Mesenteric fat pad (tissue), 1 donor: ENCODE results near the gene CACFD1. TPM values are rescaled to one million over a fixed set of nuclear protein-coding genes. Genes with fewer than 3 reads are reported as not detected.

Source experiments
- DNase-seq: peaks from one replicate; pipeline ENCODE4 v3.0.0-alpha.2; 2020; ENCODE audit warnings: low spot score
- long read RNA-seq: library from polyadenylated mRNA; unstranded; transcript quantifications from one replicate; pipeline ENCODE4 v2.0.0, GENCODE V29; 2020
- total RNA-seq: library from RNA; stranded (reverse); fragmentation: NEBNext Ultra II Directional; extraction: Animal tissue kit (Norgen Biotek cat#: 25700); gene quantifications from one replicate; pipeline ENCODE4 v1.2.1, GENCODE V29; 2021
- donor health status: DM: yes; HTN: yes; CAD: no.

Gene CACFD1
- 9.3 TPM for total RNA-seq
- long read RNA-seq, transcript CACFD1-202 (5 exons, 2,794 nt) = major isoform, 22 of 43 reads
- long read RNA-seq, partial matches to known transcripts = 4 of 43 reads
- long read RNA-seq, other reads (novel, unspliced or antisense) = 13 of 43 reads

DNA sequence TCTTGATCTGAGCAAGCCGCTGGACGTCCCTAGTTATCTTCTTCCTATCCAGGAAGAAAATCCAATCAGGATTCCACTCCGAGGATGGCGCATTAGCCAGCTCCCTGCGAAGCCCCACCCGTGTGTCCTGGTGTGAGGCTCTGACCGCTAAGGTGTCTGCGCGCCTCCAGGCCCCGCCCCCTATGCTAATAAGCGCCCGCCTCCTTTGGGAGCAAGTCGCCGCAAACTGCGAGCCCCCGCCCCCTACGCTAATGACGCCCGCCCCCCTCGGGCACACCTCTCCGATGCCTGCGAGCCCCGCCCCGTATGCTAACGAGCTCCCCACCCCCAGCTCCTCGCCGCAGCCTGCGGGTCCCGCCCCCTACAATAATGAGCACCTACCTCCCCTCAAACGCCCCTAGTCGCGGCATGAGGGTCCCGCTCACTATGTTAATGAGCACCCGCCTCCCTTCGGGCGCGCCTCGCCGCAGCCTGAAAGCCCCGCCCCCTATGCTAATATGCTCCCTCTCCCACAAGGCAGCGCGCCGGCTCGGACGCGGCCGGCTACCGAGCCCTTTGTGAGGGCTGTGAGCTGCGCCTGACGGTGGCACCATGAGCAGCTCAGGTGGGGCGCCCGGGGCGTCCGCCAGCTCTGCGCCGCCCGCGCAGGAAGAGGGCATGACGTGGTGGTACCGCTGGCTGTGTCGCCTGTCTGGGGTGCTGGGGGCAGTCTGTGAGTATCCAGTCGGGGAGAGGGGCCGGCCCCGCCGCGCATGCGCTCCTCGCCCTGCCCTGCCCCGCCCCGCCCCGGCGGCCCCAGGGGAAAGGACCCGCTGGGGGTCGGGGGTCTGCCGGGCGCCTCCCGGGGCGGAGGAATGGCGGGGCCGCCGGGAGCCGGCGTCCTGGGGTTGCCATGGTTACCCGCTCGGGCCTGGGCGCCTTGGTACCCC is at the start of gene CACFD1:
CACFD1 (plus strand) TSS at position 503 of the 929 bp plus-strand sequence; CDS start at position 592, 89 bp downstream.
- peak; percentile 97 for DNase-seq

DNA sequence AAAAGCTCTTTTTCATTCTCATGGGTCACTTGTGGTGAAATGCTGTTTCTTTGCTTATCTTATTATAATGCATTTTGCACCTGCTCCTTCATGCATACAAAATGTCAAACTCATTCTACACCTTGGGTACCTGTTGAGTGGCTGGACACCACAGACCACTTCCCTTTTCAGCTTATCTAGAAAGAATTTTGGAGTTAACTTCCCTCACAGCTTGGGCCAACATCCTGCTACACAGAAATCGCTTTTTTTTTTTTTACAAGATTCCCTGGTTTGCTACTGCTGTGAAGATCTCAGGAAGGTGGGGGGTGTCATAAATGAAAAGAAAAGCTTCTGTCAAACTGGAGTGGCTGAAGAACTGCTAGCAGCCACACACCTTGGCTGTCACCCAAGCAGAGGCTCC is 44.6 kb upstream of the CACFD1 start:
- no peak for DNase-seq

DNA sequence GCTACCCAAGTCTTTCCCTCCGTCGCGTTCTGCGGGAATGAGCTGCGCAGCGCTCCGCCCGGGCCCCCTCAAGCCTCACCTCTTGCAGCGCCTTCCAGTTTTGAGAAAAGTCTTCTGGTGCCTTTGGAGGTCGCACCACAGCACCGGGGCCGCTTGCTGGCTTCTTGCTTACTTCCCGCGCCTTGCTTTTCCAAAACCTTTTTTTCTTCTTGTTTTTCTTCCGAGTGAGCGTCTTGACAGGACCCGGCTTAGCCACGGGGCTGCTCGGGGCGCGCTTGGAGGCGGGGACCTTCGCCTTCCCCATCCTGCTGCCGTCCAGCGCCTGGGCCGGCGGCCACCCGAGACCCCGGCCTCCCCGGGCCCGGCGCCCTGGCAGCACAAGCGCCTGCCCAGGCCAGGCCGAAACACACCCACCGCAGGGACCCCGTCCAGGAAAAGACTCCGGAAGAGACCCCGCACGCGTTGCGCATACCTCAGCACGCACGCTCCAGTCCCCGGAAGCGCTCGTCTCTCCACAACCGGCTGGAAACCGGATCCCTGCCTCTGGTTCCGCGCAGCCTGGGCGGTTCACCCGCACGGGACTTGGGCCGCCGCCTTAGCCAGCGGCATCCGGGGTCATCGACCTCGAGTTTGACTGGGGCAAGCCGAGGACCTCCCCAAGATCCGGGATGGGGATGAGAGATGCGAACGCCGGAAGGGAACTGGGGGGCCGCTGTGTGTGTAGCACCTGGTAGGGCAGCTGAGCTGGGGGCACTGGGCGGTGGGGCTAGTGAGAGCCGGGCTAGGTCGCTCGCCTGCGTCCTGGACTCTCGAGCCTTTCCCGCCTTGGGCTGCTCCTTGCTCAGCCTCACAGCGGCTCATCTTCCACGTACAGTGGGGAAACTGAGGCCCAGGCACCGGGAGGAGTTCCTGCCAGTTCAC is 42.0 kb upstream of the CACFD1 start, which contains the start of gene REXO4:
REXO4 (minus strand) TSS at position 470 of the 921 bp plus-strand sequence; CDS start at position 304, 166 bp downstream.
- DNase-seq = peak; percentile 93

DNA sequence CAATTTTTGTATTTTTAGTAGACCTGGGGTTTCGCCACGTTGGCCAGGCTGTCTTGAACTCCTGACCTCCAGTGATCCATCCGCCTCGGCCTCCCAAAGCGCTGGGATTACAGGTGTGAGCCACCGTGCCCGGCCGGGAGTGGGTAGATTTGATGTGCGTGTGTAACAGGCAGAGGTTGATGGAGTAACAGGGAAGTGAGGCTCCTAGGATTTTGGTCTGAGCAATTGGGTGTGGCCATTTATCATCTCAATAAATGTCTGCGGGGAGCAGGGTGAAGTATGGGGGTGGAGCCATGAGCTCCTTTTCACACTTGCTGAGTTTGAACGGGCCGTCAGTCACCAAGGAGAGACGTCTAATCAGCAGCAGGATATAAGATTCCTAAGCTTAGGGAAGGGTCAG is 40.8 kb upstream of the CACFD1 start:
- no peak for DNase-seq

DNA sequence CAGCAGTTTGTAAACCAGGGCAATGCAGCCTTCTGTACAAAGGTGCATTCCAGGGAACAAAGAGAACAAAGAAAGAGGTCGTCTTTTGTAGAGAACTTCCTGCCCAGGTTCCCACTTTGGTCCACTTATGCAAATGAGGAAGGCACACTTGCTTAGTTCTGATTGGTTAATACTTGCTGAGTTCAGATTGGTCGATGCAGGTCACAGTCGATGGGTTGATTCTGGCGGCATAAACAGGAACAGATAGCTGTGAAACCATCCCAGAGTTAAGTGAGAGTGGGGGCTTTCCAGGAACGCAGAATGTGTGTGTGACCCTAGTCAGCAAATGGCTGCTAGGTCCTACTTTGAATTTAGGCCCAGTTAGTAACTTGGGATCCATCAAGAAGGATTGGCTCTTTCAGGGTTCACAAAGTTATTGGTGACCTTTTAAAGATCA is 39.4 kb upstream of the CACFD1 start:
- DNase-seq = no peak

DNA sequence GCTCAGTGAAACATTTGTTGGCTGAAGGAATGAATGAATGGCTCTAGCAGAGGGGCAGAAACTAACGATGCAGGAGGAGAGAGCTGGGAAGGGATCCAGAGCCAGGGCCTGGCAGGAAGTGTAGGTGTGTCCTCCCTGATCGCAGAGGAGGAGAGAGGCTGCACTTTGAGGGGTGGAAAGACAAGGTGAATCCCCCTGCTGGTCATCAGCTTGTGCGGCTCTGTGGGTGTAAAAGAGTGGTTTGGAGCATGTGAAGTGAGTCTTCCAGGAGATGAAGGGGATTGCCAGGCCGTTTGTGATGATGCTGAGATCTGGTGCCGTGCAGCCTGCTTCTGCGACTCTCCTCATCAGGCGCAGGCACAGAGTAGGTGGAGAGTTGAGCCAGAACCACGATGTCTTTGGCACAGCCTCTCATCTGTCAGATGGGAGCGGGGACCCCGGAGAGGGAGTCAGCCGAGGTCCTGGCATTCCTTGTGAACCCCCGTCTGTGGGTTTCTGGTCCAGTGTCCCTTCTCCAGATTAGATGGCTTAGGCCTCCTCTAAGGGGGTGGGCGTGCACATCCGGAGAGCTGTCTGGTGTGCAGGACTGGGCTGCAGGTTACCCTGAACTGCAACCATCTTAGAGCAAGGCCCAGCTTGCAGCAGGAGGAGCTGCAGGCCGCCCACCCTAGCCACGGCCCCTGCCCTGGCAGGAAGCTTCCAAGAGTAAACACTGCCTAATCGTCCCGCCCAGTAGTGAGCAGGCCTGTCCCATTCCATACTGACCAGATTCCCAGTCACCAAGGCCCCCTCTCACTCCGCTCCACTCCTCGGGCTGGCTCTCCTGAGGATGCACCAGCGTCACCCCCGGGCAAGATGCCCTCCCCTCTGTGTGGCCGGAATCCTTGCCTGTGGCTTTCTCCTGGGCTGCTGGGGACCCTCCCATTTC is 37.9 kb upstream of the CACFD1 start, which contains the start of gene ADAMTS13:
ADAMTS13 (plus strand) TSS at position 753 of the 928 bp plus-strand sequence; CDS start at position 830, 77 bp downstream.
- DNase-seq = no peak

DNA sequence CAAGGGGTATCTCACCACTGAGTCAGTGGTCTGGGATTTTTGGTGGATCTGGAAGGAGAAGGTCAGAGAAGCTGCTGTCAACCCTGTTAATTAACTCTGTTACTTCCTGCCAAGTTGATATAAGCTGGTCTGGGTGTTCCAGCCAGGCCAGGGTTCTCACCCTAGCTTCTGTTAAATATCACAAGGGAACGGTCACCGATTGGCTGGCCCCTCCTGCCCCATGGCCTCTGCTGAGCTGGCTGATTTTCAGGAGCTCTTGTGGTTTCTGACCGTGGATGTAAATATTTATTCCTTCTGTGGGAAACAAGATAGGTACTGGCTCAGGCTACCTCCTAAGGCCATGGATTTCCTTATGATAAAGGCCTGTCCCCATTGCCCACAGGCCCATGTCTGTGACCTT is 36.6 kb upstream of the CACFD1 start:
- DNase-seq = no peak

DNA sequence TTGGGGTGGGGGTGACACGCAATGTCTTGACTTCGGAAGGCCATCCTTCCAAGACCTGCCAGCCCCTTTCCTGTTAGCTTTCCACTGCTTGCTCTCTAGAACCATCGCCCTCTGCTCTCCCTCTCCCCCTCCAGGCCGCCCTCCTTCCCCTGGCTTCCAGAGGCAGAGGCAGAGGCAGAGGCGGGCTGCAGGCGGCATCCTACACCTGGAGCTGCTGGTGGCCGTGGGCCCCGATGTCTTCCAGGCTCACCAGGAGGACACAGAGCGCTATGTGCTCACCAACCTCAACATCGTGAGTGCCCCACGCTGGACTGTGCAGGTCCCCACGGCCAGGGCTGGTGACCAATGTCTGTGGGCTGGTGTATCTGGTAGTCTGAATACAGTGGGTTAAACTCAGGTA is 35.6 kb upstream of the CACFD1 start:
- DNase-seq = no peak

DNA sequence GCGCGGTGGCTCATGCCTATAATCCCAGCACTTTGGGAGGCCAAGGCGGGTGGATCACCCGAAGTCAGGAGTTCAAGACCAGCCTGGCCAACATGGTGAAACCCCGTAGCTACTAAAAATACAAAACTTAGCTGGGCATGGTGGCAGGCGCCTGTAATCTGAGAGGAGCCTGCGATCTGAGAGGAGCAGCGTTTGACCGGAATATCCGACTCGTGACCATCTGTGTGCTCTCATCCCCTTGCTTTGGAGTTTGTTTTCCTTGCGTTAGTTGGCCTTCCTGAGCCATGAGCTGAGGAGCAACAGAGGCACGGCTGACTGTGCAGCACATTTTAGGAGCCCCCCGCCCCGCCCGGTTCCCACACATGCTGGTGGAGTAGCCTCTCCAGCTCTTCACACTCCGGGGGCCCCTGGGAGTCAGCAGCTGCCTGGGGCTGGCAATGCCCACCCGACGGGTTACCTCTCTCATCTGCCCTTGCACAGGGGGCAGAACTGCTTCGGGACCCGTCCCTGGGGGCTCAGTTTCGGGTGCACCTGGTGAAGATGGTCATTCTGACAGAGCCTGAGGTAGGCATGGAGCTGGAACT is 34.6 kb upstream of the CACFD1 start:
- DNase-seq = no peak

DNA sequence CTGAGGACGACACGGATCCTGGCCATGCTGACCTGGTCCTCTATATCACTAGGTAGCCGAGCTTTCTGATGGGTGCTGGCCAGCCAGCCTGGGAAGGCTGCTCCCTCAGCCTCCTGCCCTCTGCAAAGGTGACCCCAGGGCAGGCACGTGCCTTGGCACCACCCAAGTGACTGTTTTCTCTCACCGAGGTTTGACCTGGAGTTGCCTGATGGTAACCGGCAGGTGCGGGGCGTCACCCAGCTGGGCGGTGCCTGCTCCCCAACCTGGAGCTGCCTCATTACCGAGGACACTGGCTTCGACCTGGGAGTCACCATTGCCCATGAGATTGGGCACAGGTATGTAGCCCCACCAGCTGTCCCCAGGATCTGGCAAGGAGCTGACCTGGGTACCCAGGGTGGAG is 33.8 kb upstream of the CACFD1 start:
- no peak for DNase-seq

DNA sequence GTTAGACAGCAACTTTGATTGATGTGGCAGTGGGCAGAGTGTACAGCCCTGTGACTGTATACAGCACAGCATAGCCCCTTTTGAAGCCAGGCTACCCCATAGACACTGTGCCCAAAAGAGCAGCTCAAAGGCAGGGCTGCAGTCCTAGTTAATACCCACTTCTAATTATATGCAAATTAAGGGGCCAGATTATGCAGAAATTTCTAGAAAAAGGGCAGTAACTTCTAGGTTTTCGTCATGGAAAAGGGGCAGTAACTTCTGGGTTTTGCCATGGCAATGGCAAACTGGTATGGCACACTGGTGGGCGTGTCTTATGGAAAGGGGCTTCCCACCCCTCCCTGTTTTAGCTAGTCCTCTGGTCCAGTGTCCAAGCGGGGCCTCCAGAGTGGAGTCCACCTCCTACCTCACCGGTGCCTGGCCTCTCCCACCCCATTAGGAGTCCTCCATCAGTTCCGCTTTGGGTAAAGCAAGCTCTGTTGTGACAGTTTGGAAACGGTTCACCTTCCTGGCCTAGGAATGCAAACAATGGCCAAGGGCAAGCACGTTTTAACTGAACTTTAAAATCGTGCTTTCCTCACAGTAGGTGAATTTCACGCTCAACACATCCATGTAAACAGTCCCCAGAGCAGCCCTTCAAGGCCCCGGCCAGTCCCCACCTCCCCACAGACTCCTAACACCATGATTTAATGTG is 32.0 kb upstream of the CACFD1 start:
- DNase-seq = no peak

DNA sequence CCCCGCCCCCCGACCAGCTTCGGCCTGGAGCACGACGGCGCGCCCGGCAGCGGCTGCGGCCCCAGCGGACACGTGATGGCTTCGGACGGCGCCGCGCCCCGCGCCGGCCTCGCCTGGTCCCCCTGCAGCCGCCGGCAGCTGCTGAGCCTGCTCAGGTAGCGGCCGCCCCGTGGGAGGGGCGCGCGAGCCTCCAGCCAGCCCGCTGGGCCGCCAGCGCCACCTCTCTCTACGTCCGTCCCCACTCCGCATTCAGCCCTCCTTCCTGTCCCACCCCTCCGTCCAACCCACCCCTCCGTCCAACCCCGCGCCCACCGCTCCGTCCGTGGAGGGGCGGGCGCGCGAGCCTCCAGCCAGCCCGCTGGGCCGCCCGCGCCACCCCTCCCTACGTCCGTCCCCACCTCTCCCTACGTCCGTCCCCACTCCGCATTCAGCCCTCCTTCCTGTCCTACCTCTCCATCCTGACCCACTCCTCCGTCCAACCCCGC is 31.1 kb upstream of the CACFD1 start:
- DNase-seq = no peak

DNA sequence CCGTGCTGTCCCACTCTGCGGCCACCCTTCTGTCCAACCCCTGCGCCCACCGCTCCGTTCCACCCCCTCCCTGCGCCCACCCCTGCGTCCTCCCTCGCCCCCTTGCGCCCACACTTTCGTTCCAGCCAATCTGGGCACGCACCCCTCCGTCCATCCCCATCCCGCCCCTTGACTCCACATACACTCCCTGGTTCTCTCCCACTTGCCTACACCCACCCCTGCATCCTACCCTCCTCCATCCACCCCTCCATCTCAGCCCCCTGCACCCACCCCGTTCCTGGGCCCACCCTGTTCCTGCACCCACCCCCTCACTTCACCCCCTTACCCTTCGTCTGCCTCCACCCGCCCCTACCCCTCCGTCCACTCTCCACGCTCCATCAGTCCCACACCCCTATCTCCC is 30.6 kb upstream of the CACFD1 start:
- DNase-seq = no peak

DNA sequence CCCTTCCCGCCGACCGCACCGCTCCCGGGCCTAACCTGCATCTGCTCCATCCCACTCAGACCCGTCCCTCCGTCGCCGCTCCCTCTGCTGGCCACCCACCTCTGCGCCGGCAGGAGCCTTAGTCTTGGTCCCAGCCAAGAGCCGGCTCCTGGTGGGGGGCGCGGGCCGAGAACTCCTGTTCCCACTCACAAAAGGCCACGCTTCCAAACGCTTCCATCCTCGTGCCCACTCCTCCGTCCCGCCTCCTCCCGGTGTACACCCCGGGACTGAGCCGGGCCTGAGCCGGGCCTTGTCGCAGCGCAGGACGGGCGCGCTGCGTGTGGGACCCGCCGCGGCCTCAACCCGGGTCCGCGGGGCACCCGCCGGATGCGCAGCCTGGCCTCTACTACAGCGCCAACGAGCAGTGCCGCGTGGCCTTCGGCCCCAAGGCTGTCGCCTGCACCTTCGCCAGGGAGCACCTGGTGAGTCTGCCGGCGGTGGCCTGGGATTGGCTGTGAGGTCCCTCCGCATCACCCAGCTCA is 30.1 kb upstream of the CACFD1 start:
- DNase-seq = no peak

DNA sequence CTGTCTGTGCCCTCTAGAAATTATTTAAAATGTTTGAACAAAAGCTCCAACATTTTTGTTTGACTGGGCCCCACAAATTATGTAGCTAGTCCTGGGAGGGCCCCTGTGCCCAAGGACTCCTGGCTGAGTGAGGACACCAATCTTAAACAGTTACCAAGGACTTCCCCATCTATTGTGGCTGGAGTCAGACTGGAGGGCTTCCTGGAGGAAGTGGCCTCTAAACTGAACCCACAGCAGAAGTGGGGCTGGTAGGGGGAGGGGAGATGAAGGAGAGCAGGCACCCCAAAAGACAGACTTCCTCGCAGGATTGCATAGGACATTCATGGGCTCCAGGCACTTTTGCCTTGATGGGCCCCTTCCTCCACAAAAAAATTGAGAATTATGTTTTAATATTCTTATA is 29.5 kb upstream of the CACFD1 start:
- no peak for DNase-seq

DNA sequence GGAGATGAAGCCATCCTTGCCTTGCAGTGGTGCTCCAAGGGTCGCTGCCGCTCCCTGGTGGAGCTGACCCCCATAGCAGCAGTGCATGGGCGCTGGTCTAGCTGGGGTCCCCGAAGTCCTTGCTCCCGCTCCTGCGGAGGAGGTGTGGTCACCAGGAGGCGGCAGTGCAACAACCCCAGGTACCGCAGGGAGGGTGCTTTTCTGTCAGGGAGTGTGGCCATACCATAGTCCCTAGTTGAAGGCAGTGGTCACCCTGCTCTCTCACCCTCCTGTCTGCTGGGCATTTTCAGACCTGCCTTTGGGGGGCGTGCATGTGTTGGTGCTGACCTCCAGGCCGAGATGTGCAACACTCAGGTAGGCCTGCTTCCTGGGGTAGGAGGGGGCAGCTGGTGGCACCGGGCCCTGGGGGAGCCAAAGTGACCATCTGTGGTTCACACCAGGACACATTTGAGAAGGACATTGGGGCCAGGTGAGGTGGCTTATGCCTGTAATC is 26.4 kb upstream of the CACFD1 start:
- no peak for DNase-seq

DNA sequence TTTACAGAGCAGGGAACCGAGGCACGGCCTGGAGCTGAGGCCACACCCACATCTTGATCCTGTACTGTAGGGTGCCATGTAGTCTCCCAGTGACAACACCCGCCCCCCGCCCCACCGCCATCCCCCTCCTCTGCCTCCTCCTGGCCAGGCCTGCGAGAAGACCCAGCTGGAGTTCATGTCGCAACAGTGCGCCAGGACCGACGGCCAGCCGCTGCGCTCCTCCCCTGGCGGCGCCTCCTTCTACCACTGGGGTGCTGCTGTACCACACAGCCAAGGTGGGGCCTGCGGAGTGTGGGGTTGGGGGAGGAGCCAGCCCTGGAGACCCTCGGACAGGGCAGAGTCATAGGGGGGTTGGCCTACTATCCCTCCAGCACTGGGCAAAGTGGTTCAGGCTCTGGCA is 23.1 kb upstream of the CACFD1 start:
- no peak for DNase-seq

DNA sequence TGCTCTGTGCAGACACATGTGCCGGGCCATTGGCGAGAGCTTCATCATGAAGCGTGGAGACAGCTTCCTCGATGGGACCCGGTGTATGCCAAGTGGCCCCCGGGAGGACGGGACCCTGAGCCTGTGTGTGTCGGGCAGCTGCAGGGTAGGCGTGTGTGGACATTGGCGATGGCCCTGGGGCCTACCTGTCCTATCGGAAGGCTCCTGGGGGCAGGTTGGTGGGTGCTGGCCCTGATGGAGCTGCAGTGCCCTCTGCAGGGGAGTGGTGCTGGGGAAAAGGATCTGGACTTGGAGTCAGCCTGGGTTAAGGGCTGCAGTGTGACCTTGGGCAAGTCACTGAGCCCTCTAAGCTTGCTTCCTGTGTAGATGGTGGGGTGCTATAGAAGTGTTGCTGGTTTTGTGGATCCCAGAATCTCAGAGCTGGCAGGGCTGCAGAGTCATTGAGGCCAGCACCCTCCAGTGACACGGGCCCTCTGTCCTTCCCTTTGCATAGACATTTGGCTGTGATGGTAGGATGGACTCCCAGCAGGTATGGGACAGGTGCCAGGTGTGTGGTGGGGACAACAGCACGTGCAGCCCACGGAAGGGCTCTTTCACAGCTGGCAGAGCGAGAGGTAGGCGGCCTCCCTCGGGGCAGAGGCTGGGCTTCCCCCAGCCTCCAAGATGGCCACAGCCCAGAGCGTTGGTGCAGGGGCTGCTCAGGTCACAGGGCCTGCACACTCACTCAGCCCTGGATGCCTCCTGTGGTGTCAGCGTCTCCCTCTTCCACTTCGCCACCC is 21.8 kb upstream of the CACFD1 start:
- no peak for DNase-seq
